T1000 (cell line): ENCODE results near the gene DNAJC18.

ENCODE experiments used
- DNase-seq: peaks from one replicate; lab custom pipeline; 2025; ENCODE audit warnings: mixed read lengths; lab: John Stamatoyannopoulos, UW

DNAJC18 gene

GRCh38 chr5:139361835-139362429 is 77.4 kb downstream of the DNAJC18 start:
- DNase-seq = no peak

GRCh38 chr5:139360384-139360783 is 78.9 kb downstream of the DNAJC18 start:
- no peak for DNase-seq
